ENCODE measurements around the gene PAM. TPM values are rescaled to one million over a fixed set of nuclear protein-coding genes. Genes with fewer than 3 reads are reported as not detected.
A peak's percentile ranks its signal among the peaks of the same experiment; 100 is the strongest.

Gene PAM
- total RNA-seq, 2 experiments from 2014 or later, result 63.4 to 65.8 TPM

DNA sequence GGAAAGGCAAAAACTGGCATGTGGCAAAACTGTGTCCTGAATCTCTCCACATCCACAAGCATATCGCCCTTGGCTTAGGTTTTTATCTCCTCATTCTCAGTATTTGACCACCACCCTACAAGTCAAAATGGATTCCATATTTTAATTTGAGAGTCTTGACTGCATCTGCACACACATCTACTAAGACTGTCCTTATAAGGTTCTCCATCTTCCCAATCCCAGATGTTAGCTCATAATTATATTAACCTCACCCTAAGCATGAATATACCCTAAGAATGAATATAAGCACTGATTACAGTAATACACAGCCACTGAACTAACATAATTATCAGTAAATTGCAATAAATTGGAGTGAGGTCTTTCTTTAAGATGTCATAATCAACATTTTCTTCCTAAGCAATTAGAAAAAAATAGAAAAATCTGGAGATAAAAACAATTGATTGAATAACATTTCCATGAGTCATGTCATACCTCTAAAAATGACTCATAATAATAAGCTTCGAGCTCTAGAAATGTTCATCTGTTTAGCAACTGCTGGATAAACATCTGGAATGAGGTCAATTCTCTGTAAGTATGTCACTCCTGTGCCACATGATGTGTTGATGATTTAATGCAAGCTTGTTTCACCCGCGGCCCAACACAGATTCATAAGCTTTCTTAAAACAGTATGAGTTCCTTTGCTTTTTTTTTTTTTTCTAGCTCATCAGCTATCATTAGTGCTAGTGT is 39.9 kb upstream of the PAM start:
- peaks cover 4% of the 10 kb centered on the region for H3K4me1 Mint-ChIP-seq (ENCODE audit: low read depth)
- intact Hi-C loops (cut with micrococcal nuclease), result no loop called here
- peak; percentile 8 for DNase-seq
- POLR2A ChIA-PET, result interaction anchor here (1.0 to 1.2 kb wide), 2 partner anchors 39 to 44 kb away, joined by 3 read pairs; no protein-coding TSS in a partner anchor
- TF ChIP-seq, protein P1, sequence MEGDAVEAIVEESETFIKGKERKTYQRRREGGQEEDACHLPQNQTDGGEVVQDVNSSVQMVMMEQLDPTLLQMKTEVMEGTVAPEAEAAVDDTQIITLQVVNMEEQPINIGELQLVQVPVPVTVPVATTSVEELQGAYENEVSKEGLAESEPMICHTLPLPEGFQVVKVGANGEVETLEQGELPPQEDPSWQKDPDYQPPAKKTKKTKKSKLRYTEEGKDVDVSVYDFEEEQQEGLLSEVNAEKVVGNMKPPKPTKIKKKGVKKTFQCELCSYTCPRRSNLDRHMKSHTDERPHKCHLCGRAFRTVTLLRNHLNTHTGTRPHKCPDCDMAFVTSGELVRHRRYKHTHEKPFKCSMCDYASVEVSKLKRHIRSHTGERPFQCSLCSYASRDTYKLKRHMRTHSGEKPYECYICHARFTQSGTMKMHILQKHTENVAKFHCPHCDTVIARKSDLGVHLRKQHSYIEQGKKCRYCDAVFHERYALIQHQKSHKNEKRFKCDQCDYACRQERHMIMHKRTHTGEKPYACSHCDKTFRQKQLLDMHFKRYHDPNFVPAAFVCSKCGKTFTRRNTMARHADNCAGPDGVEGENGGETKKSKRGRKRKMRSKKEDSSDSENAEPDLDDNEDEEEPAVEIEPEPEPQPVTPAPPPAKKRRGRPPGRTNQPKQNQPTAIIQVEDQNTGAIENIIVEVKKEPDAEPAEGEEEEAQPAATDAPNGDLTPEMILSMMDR (IDR thresholded peaks at IDR 0.05), result no peak
- no peak overlapping the region for H3K4me3 Mint-ChIP-seq
- CTCF ChIA-PET, result interaction anchor here (1.7 kb wide), 1 partner anchor 34 kb away, joined by 6 read pairs; no protein-coding TSS in a partner anchor
- no peaks in the 10 kb centered on the region for H3K9me3 Mint-ChIP-seq
- ATAC-seq, result peak; percentile 42
- no peak overlapping the region for H3K27ac Mint-ChIP-seq
- no peaks in the 10 kb centered on the region for H3K36me3 Mint-ChIP-seq (ENCODE audit: low read depth)
- H3K27me3 Mint-ChIP-seq, result peaks cover 12% of the 10 kb centered on the region

DNA sequence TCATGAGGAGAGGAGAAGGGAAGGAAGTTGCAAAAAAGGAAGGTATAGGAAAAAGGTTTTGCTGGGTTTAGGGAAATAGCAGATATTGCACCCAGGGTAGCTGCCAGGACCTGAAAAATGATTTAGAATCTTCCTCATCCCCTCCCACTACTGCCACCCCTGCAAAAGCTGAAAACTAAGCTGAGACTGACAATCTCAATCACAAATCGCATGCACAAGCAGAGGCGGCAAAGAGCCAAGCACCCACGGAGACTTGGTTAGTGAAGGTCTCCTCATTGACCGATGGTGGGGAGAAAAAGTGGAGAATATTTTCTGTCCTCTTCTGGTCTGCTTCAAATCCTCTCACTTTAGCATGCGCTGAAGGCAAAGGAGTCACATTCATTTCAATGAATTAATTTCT is 39.1 kb upstream of the PAM start:
- CTCF ChIA-PET, result interaction anchor here (1.7 kb wide), 1 partner anchor 34 kb away, joined by 6 read pairs; no protein-coding TSS in a partner anchor
- TF ChIP-seq, protein P1 (IDR thresholded peaks at IDR 0.05), result no peak
- Mint-ChIP-seq H3K27me3 (peaks cover 8% of the 10 kb centered on the region), H3K4me3 (no peak overlapping the region), H3K4me1 (ENCODE audit: low read depth) (peaks cover 4% of the 10 kb centered on the region), H3K27ac (no peak overlapping the region), H3K9me3 (no peaks in the 10 kb centered on the region), H3K36me3 (ENCODE audit: low read depth) (no peaks in the 10 kb centered on the region)
- POLR2A ChIA-PET, result no interaction called here
- no peak for ATAC-seq
- no peak for DNase-seq
- intact Hi-C loops (cut with micrococcal nuclease), result no loop called here

DNA sequence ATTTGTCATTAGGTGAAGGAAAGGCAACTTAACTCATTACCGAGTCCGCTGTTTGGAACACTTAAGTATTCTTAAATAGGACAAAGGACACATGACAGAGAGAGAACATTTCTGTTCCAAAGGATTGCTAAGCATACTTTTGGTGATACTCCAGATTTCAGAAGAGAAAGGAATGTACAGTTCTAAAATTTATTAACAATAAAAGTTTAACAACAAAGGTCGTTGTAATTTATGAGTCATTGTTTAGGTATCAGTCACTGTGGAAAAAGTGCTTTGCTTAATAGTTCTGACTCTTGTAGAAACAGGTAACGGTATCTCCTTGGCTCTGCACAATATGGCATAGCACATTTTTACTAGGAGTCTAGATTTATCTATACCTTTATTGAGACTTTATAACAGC is 36.3 kb upstream of the PAM start:
- Mint-ChIP-seq H3K27ac (no peak overlapping the region), H3K36me3 (ENCODE audit: low read depth) (no peaks in the 10 kb centered on the region)
- POLR2A ChIA-PET, result no interaction called here

DNA sequence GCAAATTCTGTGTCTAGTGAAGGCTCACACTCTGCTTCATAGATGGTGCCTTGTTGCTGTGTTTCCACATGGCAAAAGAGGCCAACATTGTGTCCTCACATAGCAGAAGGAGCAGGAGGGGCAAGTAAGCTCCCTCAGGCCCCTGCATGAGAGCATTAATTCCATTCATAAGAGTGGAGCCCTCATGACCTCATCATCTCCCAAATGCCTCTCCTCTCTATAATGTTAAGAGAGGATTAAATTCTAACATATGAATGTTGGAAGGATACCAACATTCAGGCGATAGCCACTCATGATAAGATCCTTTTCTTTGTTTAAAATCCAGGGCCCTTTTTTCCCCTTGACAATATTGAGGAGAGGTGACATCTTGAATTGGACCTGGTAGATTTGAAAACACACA is 35.2 kb upstream of the PAM start:
- no peak for DNase-seq
- no peak overlapping the region for H3K4me3 Mint-ChIP-seq
- H3K9me3 Mint-ChIP-seq, result no peaks in the 10 kb centered on the region
- no peaks in the 10 kb centered on the region for H3K36me3 Mint-ChIP-seq (ENCODE audit: low read depth)
- no peaks in the 10 kb centered on the region for H3K4me1 Mint-ChIP-seq (ENCODE audit: low read depth)
- ATAC-seq, result no peak
- peaks cover 17% of the 10 kb centered on the region for H3K27me3 Mint-ChIP-seq
- ChIA-PET POLR2A (no interaction called here), CTCF (no interaction called here)
- H3K27ac Mint-ChIP-seq, result no peak overlapping the region
- TF ChIP-seq, protein P1 (IDR thresholded peaks at IDR 0.05), result no peak
- intact Hi-C loops (cut with micrococcal nuclease), result no loop called here

More for the DNA sequence above, 36.3 kb upstream of the PAM start:
- no peak for DNase-seq
- ATAC-seq, result no peak
- H3K4me1 Mint-ChIP-seq (ENCODE audit: low read depth), result peaks cover 2% of the 10 kb centered on the region
- peaks cover 18% of the 10 kb centered on the region for H3K27me3 Mint-ChIP-seq
- CTCF ChIA-PET, result interaction anchor here (1.2 kb wide), 1 partner anchor 29 kb away, joined by 3 read pairs; no protein-coding TSS in a partner anchor
- TF ChIP-seq, protein P1 (IDR thresholded peaks at IDR 0.05), result no peak
- no peak overlapping the region for H3K4me3 Mint-ChIP-seq
- intact Hi-C loops (cut with micrococcal nuclease), result no loop called here
- H3K9me3 Mint-ChIP-seq, result no peaks in the 10 kb centered on the region

DNA sequence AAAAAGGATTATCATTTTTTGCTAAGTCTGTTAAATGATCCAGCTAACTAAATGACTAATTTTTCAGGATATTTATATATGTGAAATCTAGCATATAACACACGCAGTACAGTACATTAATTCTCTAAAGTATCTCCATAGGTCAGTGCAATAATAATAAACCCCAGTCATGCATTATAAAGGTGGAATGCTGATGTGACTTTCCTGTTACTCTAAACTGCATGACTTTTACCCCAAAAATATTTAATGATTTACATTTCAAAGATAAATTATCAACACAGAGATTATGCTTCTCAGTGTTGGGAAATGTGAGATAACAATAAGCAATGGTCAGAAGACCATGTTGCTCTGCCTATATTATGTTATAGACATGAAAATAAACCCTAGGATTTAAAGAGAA is 34.1 kb upstream of the PAM start:
- no peak overlapping the region for H3K27ac Mint-ChIP-seq
- ChIA-PET POLR2A (no interaction called here), CTCF (no interaction called here)
- ATAC-seq (no peak), DNase-seq (no peak)
- no peak overlapping the region for H3K4me3 Mint-ChIP-seq
- TF ChIP-seq, protein P1 (IDR thresholded peaks at IDR 0.05), result no peak
- no peaks in the 10 kb centered on the region for H3K36me3 Mint-ChIP-seq (ENCODE audit: low read depth)
- H3K9me3 Mint-ChIP-seq, result no peaks in the 10 kb centered on the region
- no peaks in the 10 kb centered on the region for H3K4me1 Mint-ChIP-seq (ENCODE audit: low read depth)
- peaks cover 17% of the 10 kb centered on the region for H3K27me3 Mint-ChIP-seq
- intact Hi-C loops (cut with micrococcal nuclease), result no loop called here
